AG10803 (cell line): ENCODE data around the gene RPL13.

ENCODE experiments used
- DNase-seq: peaks from one replicate; pipeline ENCODE4 v3.0.0; 2010; ENCODE audit warnings: low read depth
- H3K4me3 ChIP-seq: 2 replicates; pipeline ENCODE4 v1.5.1; 2011; ENCODE audit warnings: mild to moderate bottlenecking, low read length, control low read depth
- TF ChIP-seq, protein P1 (sequence below): conservative IDR thresholded peaks from 2 replicates; pipeline ENCODE4 v1.5.1; 2011; ENCODE audit warnings: mild to moderate bottlenecking, low read length, control low read depth, inconsistent platforms

Gene RPL13

DNA sequence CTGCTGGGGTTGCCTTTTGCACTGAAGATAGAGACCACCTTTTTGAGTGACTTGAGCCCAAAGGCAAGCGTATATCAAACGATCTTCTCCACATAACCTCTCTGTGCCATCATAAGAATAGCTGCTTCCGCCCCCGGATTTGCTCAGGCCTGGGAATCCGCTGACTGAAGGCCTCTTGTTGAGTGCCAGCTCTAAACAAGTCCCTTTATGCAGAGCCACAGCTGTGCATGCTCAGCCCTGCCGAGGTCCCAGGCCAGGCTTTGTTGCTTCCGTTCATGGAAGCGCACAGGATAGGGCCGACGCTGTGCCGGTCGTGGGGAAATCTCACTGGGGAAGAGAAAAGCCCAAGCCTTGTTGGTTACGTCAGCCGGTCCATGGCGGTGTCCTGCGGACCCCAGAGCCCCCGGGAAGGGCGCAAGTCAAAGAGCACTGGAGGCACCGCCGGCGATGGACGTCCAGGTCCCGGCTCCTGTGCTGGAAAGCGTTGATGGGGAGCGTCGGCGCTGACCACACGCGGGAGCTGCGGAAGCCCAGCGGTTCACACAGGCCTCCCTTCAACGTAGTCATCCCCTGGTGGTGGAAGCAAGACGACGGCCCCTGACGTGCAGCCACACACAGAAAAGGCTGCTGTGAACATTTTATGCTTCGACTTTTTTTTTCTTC, 23.5 kb upstream of the RPL13 start:
- peak; percentile 3 for DNase-seq
- TF ChIP-seq, protein P1, sequence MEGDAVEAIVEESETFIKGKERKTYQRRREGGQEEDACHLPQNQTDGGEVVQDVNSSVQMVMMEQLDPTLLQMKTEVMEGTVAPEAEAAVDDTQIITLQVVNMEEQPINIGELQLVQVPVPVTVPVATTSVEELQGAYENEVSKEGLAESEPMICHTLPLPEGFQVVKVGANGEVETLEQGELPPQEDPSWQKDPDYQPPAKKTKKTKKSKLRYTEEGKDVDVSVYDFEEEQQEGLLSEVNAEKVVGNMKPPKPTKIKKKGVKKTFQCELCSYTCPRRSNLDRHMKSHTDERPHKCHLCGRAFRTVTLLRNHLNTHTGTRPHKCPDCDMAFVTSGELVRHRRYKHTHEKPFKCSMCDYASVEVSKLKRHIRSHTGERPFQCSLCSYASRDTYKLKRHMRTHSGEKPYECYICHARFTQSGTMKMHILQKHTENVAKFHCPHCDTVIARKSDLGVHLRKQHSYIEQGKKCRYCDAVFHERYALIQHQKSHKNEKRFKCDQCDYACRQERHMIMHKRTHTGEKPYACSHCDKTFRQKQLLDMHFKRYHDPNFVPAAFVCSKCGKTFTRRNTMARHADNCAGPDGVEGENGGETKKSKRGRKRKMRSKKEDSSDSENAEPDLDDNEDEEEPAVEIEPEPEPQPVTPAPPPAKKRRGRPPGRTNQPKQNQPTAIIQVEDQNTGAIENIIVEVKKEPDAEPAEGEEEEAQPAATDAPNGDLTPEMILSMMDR: no peak
- H3K4me3 ChIP-seq: no peak overlapping the region

DNA sequence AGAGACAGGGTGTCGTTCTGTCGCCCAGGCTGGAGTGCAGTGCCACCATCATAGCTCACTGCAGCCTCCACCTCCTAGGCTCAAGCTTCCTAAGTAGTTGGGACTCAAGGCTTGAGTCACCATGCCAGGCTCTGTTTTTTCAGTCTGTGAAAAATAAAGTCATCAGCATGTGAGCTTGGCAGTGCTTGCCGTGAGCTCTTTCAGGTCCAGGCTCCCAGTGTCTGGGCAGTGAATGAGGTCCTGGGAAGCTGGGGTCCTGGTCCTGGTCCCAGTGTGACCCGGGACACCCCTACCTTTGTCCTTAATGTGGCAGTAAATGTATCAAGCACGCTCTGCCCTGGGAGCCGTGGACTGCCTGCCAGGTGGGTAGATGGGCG, 22.9 kb upstream of the RPL13 start:
- no peak overlapping the region for H3K4me3 ChIP-seq
- DNase-seq: no peak
- TF ChIP-seq, protein P1: no peak

DNA sequence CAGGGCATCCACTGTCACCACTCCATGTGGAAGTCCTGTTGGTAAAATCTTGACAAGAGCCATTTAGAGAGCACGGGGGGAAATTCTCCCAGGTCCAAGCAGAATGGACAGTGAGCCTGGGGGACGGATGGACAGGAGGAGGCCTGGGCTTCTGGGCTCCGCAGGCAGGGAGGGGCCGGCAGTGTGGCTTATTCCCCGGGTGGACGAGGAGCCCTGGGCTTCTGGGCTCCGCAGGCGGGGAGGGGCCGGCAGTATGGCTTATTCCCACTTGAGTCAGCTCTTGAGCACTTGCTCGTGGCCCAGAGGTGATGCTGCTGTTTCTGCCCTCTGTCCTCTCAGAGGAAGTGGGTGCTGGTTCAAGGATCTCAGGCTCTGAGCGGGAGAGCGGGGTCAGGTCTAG, 22.2 kb upstream of the RPL13 start:
- TF ChIP-seq, protein P1: no peak
- no peak overlapping the region for H3K4me3 ChIP-seq
- DNase-seq: no peak

DNA sequence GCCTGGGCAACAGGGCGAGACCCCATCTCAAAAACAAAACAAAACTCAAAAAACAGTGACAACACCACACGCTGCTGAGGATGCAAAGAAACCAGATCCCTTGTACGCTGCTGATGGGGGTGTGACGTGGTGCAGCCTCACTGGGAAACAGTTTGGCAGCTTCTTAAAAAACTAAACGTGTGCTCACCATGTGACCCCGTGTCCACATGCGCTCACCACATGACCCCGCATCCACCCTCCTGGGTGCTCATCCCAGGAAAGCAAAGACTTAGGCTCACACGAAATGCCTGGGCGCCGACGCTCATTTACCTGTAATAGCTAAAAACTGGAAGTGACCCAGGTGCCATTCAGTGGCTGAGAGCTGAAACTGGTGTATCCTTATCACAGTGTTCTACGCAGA, 19.9 kb upstream of the RPL13 start:
- TF ChIP-seq, protein P1: no peak
- no peak overlapping the region for H3K4me3 ChIP-seq

DNA sequence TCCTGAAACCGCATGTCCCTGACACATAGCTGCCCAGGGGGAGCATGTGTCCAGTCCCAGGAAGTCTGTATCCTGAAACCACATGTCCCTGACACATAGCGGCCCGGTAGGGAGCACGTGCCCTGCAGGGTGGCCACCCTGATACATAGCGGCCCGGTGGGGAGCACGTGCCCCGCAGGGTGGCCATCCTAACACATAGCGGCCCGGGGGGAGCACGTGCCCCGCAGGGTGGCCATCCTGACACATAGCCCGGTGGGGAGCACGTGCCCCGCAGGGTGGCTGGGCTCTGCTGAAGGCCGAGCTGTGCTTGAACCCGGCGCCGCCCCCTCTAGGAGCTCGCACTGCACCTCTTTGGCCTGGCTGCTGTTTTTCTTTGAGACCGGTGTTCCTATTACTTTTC, 18.7 kb upstream of the RPL13 start:
- no peak for DNase-seq
- TF ChIP-seq, protein P1: no peak
- no peak overlapping the region for H3K4me3 ChIP-seq

More for the DNA sequence above, 19.9 kb upstream of the RPL13 start:
- no peak for DNase-seq

DNA sequence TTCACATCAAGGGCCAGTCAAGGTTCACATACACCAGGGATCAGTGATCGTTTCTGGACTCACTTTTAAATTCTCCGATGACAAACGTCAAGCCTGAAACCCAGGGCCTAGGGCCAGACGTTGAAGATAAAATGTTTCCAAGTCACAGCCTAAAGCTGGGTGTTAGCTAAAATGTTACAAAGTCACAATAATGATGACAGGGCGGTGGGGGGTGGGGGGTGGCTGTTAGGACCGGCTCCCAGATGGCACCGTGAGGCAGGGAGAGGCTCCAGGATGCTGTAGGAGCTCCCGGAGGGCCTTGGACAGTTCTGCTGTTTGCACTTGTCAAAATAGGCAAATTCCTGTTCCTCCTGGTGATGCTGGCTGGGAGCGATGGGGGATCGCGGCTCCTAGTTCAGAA, 16.4 kb upstream of the RPL13 start:
- H3K4me3 ChIP-seq: no peak overlapping the region
- TF ChIP-seq, protein P1: no peak
- no peak for DNase-seq

DNA sequence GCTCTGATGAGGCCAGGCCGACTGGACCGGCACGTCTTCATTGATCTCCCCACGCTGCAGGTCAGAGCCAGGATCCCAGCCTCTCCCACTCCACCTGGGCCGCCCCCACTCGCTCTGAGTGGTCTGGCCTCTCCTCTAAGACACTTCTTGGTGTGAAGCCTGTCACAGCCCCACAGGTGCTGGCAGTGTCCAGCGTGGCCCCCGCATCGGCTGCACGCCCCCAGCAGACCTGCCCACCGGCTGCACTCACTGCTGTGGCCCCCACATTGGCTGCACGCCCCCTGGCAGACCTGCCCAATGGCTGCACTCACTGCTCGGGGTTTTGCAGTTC, 15.8 kb upstream of the RPL13 start:
- TF ChIP-seq, protein P1: no peak
- no peak for DNase-seq
- no peak overlapping the region for H3K4me3 ChIP-seq
